IPS DF 4.7 (cell line): ENCODE measurements around the gene DIP2C.
"Not testable (repeated sequence)": the region's sequence is repeated elsewhere in the genome, so short reads cannot be mapped to it uniquely, and the experiment has no call there.

Experiments
- DNase-seq: peaks from one replicate; pipeline ENCODE4 v3.0.0-alpha.2; 2013; ENCODE audit warnings: low spot score; ENCODE audit errors: extremely low read depth

The DIP2C gene

DNA sequence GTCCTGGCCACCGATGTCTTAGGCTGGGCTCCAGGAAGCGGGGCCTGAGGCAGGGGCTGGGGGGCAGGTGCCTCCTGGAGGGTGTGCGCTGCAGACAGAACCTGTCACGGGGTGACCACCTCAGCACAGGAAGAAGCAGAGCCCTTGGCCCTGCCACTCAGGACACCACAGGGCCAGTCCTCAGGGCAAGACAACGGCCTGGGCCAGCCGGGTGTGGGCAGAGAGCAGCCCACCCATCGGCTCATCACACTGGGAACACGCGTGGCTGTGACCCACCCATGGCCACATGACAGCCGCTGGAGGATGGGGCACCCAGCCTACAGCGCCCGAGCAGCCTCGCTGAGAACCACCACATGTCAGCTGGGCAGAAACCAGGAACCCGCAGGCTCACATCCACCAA lies 5.9 kb upstream of the DIP2C start:
- no peak for DNase-seq

DNA sequence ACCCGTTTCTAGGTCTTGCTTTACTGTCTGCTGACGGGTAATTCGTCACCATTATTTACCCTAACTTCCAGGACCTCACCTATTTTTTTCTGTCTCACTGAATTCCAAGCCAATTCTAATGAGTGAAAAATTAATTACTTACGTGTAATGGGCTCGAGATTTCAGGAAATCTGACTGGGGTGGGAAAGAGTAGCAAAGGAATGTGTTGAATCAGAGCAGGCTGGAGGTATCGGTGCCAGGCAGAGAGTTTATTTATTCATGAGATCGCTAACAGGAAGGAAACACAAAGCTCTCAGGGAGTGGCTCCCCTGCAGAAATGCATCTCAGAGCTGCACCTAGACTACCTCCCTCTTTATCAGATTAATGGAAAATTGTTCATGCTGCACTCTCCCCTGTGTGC lies 4.0 kb upstream of the DIP2C start:
- DNase-seq: no peak

DNA sequence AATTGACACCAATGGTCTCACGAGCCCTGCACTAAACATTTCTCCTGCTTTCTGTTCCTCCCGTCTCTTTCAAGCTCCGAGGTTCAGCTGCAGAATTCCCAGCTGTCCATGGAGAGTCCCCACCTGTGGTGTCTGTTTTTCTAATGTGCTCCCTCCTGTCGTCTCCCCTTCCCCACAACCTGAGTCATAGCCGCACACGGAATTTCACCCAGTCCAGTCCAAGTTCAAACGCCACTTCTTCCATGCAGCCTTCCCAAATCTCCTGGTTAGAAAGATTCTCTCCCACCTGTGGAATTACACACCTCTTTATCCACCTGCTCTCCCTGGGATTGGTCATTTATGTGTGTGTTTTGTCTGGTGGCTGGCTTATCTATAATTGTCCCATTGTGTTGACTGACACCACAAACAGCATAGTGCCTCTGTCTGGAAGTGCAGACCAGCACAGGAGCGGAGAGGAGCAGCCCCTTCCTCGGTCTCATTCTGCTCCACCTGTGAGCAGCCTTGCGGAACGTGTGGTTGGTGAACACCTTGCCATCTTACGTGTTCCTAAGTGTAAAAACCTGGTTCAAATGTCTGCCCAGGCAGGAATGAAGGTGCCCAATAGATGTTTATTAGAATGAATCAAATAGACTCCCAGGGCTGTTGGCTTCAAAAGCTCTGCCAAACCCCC lies 3.3 kb upstream of the DIP2C start:
- DNase-seq: no peak

DNA sequence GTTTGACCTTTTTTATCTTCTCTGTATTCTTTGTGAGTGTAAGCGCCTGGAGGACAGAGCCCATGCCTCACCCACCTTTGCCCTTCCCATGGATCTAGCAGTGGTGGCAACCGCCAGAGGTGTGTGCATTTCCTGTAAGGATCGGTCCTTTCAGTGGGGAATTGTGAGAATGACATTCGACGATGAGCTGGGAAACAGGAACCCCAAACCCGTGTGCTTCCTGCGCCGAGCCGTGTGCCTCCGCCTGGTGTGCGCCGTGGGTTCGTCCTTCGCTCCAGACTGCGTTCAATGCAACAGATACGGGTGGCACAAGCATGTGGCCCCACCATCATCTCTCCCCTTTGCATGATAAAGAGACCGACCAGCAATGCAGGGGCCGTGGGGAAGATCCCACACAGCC lies 1.7 kb upstream of the DIP2C start:
- no peak for DNase-seq

DNA sequence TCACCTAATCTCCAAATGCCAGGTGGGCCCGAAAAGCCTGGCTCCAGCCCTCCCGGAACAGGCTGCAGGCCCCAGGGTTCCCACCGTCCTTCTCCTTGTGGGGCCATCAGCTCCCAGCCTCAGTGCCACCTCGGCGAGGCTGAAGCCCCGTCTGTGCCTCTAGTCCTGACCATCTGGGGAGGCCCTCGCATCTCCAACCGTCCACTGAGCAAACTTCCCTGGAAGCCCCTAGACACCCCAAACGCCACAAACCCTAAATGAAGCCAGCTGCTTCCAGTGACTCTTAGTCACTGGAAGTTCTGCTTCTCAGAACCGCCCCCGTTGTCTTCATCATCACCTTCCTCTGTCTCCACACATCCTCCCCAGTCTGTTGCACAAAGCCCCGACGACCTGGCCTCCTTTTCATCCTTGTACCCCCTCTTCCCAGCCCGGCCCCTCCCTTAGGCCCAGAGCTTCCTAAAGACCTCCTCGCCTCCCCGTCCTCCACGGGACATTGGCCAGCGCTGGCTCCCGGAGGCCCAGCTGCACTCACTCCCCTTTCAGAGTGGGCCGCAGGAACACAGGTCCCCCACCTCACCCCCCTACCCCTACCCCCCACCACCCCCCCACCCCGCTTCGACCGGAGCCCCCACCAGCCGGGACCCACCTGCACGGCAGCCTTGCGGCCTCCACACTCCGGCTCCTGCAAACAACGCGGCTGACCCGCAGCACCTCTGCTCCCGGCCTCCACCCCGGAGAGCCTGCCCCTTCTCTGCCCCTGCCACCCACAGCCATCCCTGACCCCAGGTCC lies 1.1 kb upstream of the DIP2C start:
- DNase-seq: no peak

DNA sequence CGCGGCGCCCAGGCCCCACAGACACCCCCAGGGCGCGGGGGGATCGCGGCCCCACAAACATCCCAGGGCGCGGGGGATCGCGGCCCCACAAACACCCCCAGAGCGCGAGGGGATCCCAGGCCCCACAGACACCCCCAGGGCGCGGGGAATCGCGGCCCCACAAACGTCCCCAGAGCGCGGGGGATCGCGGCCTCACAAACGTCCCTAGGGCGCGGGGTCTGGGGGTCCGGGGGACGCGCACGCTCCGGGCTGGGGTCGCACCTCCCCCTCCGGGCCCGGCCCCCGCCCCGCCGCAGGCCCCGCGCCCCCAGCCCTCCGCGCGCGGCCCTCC lies 382 bp downstream of the DIP2C start:
- no peak for DNase-seq

DNA sequence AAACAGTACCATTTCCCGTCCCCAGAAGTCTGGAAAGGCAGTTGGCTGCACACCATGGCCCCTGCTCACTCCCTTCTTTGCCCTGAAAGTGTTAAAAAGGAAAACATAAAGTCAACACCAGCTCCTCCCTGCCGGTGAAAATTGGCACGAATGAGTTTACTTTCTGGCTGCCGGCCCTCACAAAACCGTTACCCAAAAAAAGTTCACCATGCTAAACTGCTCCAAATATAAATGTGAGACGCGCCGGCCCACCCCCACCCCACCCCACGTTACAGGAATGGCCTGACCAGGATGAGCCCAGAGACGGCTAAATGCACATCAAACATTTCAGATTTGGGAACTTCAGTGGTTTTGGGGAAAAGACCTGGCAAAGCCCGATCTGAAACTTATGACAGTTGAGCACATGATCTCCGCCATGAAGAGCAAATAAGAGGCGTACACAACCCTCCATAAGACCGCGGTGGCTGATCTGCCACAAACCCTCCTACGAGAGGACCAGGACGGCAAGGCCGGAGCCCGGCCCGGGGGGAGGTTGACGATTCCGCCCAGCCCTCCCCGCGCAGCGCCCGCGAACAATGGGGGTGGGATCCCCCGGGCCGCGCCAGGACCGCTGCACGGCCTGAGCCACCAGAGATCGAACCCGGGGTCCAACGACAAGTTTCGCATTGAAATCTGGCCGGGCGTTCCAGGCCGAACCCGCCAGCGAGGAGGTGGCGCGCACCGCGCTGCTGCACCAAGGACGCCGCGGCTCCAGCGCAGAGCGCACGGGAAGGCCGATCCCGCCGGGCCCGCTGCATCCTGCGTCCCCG lies 952 bp downstream of the DIP2C start:
- DNase-seq: no peak

DNA sequence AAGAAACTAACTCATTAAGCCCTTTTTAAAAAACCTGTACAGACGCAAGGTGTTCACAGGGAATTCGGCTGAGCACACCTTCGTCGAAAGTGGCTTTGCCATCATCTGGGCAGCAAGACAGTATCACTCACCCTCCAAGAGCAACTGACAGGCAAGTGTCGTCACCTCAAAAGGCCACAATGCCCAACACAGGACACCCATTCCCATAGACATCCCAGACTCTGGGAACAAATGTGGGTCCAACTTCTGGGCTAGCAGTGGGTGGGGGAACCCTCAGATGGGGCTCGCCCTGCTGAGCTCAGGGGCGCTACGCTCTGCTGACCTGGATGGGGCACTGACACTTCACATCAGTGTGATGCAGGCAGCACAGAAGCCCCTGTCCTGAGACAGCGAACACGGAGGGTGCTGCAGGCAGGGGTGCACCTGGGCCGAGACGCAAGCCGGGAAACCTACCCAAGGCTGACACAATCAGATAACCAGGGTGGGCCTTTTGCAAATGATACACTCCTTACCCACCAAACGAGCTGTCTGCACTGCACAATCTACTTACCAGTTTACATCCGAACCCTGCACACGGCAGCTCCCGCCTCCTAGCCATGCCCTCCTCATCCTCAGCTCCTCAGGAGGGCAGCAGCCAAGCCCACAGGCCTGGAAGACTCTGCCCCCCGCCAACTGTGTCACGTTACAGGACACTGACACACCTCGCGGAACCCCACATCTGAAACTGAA lies 1.7 kb downstream of the DIP2C start:
- DNase-seq: no peak

DNA sequence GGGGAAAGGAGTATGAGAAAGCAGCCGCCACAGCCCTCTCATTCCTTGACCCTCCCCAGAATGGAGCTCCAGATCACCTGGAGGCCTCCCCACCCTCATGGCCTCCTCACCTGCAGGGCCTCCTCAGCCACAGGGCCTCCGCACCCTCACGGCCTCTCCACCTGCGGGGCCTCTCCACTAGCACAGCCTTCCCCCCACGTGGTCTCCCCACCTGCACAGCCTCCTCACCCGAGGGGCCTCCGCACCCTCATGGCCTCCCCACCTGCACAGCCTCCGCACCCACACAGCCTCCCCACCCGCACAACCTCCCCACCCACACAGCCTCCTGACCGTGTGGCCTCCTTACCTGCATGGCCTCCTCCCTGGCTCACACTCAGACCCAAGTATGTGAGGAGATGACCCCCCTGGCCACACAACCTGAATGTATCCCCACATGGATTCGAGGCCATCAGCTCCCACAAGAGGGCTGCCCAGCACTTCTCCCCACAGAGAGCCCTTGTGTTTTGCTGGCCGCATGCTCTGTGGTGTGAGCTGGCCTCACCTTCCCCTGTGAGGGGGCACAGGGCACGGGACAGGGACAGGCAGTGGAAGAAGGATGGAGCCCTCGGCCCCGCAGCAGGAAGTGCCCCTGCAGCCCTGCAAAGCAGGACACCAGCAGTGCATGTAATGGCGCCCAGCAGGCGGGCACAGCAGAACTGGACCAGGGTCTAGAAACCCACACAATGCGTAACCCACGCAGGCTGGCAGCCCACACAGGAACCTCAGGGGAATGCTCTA lies 3.1 kb downstream of the DIP2C start:
- DNase-seq: no peak

DNA sequence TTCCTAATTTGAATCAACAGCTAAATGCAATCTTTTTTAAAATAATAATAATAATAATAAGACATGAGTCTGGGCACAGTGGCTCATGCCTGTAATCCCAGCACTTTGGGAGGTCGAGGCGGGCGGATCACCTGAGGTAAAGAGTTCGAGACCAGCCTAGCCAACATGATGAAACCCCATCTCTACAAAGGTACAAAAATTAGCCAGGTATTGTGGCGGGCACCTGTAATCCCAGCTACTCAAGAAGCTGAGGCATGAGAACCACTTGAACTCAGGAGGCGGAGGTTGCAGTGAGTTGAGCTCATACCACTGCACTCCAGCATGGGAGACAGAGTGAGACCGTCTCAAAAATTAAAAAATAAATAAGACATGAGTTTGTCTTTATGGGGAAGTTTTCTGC lies 3.9 kb downstream of the DIP2C start:
- no peak for DNase-seq

DNA sequence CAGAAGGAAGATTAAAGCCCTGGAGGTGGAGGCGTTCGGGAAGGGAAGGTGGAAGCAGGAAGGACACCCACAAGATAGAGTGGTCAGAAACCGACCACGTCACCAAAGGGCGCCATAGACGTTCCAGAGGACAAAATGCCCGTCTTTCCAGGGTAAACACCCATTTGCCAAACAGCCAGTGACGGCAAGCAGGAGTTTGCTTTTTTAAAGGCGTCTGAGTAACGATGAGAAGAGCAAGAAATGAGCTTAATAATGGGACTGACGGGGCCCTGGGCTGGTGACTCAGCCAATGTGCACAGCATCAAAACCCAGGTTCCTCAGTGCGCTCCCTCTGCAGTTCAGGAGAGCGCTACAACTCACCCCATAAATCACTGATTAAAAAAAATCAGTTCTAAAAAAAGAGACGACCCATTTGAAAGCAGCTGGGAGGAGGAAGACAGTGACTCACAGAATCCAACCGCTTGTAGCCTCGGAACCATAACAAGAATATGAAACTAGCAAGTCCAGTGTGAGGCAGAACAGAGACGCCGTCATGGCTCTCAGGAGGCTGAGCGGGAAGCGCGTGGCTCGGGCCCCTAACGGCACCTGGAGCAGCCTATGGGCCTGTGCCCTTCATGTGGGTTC lies 5.9 kb downstream of the DIP2C start:
- no peak for DNase-seq

DNA sequence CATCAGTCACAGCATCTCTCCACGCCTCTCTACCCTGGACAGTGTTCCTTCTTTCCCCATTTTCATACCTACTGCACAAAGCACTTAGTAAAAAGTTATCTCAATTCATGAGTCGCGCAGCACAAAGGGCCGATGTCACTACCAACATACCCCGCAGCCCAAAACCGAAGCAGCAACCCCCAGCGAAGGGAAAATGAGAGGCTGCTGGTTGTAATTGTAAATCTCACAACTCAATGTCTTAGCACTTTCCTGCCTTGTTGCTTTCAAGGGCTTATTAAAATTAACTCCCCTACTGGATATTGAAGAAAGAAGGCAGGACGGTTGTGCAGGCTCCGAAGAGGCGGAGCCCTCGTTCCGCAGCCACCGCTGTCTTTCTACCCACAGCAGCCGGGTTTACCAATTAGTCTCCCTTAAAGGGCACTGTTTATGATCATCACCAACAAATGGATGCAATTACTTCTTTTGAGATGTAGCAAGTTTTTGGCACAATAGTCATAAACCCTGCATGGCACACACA lies 6.5 kb downstream of the DIP2C start:
- DNase-seq: no peak

DNA sequence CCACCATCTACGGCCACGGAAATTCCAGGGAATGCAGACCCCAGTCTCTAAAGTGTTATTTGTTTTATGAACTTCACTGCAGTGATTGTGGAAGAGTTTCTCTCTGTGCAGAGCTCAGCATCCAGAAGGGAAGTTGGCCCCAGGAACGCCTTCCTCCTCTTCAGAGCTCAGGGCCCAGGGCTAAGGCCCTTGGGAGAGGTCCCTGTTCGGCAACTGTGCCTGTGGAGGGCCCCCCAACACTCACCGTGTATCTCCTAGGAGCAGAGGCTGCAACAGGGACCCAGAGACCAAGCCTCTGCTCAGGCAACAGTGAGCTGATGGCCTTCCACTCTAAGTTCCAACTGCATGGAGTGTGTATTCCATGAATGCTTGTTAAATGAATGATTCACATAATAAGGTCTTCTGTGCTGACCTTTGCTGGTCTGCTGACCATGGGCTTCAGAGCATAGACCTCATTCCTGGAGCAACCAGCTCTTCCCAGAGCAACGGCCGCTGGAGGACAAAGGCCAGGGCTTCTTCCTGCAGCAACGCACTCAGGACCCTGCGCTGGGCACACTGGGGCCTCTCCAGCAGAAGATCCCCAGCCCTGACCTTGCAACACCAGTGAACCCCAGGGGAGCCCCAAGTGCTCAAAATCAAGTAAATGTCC lies 7.7 kb downstream of the DIP2C start:
- DNase-seq: no peak

DNA sequence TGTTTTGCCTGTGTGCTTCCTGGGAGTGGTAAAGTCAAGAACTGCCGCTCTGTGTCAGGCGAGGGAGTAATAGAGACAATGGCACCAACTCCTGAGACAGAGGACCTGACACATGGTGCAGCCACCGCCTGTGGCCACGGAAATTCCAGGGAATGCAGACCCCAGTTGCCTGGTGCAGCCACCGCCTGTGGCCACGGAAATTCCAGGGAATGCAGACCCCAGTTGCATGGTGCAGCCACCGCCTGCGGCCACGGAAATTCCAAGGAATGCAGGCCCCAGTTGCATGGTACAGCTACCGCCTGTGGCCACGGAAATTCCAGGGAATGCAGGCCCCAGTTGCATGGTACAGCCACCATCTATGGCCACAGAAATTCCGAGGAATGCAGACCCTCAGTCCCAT lies 8.7 kb downstream of the DIP2C start:
- DNase-seq: no peak

DNA sequence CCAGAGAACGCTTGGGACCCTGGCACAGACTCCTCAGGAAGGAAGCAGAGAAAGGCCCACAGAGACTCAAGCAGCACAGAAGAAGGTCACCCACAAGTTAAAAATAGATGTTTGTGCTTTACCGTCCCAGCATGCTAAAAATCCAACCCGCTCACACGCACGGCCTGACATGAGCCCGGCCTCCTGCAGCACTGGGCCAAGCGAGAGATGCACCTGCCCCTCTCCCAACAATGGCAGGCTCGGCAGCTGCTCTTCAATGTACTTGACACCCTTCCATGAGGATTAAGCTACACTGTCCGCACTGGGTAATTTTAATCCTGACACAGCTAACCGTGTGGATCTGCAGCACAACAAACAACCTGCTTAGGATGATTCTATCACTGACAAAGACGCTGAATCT lies 9.3 kb downstream of the DIP2C start:
- no peak for DNase-seq

DNA sequence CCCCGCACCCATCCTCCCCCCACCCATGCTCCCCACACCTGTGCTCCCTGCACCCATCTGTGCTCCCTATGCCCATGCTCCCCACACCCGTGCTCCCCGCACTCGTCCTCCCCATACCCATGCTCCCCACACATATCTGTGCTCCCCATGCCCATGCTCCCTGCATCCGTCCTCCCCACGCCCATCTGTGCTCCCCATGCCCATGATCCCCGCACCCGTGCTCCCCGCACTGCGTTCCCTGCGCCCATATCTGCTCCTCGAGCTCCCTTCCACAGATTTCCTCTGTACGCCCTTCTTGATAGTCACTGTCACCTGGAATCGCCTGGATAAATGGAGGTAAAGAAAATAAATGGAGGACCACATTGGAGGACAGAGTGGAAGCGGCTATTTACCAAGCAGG lies 9.9 kb downstream of the DIP2C start:
- no peak for DNase-seq

DNA sequence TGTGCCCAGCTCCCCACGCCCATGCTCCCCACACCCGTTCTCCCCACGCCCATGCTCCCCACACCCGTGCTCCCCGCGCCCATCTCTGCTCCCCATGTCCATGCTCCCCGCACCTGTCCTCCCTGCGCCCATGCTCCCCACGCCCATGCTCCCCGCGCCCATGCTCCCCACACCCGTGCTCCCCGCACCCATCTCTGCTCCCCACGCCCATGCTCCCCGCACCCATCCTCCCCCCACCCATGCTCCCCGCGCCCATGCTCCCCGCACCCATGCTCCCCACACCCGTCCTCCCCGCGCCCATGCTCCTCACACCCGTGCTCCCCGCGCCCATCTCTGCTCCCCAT lies 10.8 kb downstream of the DIP2C start:
- not testable (repeated sequence) for DNase-seq

DNA sequence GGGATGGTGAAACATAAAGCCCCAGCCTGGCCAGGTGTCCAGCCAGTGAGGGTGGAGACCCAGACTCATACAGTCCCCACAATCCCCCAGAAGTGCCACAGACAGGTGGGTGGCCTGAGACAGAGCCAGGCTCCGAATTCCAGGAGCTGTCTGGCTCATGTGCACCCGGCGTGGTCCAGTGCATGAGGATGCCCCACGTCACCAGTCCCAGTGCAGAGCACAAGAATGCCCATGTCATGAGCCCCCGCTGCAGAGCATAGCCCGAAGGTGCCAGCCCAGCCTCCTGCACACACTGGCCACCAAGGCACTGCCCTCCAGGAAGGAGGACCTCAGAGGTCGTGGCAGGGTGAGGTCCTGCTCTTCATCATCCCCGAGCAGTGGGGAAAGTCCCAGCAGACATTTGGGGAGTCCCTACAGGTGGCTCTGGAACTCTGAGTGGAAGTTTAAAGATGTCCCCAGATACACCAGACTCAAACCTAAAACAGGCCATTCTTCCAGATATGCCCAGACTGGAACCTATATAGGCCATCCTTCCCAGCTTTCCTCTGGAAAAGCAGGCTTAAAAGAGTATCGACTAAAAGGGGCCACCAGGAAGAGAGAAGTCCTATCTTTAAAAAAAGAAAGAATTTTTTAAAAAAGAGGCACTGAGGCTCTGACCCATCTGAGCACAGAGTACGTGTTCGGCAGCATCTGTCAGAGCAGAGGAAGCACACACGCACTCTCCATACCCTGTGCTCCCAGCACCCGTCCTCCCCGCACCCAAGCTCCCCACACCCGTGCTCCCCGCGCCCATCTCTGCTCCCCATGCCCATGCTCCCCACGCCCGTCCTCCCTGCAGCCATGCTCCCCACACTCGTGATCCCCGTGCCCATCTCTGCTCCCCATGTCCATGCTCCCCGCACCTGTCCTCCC lies 11.5 kb downstream of the DIP2C start:
- DNase-seq: no peak

DNA sequence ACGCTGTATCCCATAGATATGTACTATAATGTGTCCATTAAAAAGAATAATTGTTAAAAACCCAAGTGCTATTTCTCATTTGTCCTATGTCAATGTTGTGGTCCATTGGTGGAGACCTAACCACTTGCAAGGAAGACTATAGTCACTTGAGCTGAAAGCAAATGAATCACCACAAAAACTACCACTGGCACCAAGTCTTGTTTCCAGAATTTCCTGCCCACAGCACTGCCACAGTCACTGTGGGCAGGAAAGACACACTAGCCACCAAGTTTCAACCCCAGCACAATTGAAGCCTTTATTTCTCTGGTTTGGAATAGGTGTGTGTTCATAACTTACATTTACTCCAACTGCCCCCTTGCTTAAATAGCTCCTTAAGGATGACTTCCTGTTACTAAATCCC lies 12.4 kb downstream of the DIP2C start:
- no peak for DNase-seq
